ENCODE measurements around the gene HIF1AN. TPM values are rescaled to one million over a fixed set of nuclear protein-coding genes. Genes with fewer than 3 reads are reported as not detected.

Gene HIF1AN
- total RNA-seq, 4 donors from 2014 or later = 17.7 to 25.7 (median 21.8) TPM

DNA sequence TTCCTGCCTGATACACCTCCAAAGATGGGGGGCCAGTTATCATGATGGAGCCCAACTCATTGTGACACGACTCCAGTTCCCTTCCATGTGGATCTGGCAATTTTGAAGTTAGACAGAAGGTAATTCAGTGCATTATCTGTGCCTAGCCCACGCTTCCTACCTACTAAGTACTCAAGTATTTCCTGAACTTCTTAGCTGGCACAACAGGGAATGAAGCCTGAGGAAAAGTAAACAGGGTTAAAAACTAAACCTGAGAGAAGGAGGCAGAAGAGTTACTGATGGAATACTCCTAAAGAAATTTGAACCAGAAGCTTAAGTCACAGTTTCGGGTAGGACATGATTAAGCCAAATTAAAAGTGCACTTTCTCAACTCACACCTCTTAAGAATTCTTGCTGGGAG, 14.9 kb upstream of the HIF1AN start:
- Histone ChIP-seq H3K4me1 (peaks cover 0 to 12% (median 2%) of the 10 kb centered on the region in 4 donors), H3K36me3 (peaks cover 0 to 33% (median 0%) of the 10 kb centered on the region in 3 donors), H3K27ac (no peak overlapping the region), H3K27me3 (no peaks in the 10 kb centered on the region), H3K4me3 (no peak overlapping the region), H3K9me3 (no peaks in the 10 kb centered on the region)
- TF ChIP-seq, protein P1, sequence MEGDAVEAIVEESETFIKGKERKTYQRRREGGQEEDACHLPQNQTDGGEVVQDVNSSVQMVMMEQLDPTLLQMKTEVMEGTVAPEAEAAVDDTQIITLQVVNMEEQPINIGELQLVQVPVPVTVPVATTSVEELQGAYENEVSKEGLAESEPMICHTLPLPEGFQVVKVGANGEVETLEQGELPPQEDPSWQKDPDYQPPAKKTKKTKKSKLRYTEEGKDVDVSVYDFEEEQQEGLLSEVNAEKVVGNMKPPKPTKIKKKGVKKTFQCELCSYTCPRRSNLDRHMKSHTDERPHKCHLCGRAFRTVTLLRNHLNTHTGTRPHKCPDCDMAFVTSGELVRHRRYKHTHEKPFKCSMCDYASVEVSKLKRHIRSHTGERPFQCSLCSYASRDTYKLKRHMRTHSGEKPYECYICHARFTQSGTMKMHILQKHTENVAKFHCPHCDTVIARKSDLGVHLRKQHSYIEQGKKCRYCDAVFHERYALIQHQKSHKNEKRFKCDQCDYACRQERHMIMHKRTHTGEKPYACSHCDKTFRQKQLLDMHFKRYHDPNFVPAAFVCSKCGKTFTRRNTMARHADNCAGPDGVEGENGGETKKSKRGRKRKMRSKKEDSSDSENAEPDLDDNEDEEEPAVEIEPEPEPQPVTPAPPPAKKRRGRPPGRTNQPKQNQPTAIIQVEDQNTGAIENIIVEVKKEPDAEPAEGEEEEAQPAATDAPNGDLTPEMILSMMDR (IDR thresholded peaks at IDR 0.05) = no peak
- TF ChIP-seq POLR2A (IDR thresholded peaks at IDR 0.05) = no peak
- DNase-seq = no peak

DNA sequence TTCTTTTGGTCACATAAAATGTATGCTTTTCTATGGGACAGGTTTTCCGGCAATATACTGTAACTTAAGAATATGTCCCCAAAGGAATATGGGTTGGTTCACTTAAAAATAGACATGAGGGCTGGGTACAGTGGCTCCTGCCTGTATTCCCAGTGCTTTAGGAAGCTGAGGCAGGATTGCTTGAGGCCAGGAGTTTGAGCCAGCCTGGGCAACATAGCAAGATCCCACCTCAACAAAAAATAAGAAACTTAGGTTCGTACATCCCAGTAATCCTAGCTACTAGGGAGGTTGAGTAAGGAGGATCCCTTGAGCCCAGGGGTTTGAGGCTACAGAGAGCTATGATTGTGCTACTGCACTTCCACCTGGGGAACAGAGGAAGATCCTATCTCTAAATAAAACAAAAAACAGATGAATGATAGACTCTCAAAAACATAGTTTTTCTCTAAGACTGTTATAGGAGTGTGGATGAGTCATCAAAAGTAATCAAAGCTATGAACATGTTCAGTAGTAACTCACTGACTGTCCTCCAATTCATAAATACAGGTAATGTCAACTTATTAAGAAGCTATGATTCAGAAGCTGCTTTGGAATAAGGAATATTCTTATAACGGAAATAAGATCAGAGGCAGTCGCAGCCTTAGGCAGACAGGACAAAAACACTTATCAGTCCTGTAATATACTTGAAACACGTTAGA, 13.5 kb upstream of the HIF1AN start:
- no peak for DNase-seq
- Histone ChIP-seq H3K4me3 (no peak overlapping the region), H3K4me1 (peaks cover 0 to 12% (median 2%) of the 10 kb centered on the region in 4 donors), H3K27me3 (no peaks in the 10 kb centered on the region), H3K36me3 (peaks cover 0 to 48% (median 0%) of the 10 kb centered on the region in 3 donors), H3K27ac (no peak overlapping the region), H3K9me3 (no peaks in the 10 kb centered on the region)
- no peak for TF ChIP-seq POLR2A (IDR thresholded peaks at IDR 0.05)
- TF ChIP-seq, protein P1 (IDR thresholded peaks at IDR 0.05) = no peak

DNA sequence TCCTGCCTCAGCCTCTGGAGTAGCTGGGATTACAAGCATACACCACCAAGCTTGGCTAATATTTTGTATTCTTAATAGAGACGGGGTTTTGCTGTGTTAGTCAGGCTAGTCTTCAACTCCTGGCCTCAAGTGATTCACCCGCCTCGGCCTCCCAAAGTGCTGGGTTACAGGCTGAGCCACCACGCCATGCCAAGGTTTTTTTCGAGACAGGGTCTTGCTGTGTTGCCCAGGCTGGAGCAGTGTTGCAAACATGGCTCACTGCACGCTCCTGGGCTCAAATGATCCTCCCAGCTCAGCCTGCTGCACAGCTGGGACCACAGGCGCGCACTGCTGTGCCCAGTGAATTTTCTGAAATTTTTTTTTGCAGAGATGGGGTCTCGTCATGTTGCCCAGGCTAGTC, 12.8 kb upstream of the HIF1AN start:
- TF ChIP-seq POLR2A (IDR thresholded peaks at IDR 0.05) = no peak
- TF ChIP-seq, protein P1 (IDR thresholded peaks at IDR 0.05) = no peak

DNA sequence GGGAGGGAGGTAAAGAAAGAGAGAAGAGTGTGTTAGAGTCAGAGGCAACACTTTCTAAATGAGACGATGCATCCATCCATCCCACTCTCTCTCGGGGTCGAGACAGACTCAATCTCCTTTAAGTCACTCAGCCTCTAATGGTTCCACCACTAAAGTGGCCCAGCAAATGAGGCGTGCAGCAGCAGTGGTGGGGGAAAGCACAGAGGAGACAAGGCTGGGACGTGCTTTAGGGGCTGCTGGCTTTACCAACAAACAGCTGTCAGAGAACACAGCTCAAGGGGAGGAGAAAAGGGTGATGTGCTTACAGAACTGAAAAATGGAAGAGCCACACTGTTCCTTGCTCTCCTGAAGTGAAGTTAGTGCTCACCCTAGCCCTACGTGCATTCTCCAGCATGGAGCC, 11.5 kb upstream of the HIF1AN start:
- TF ChIP-seq POLR2A (IDR thresholded peaks at IDR 0.05) = no peak
- TF ChIP-seq, protein P1 (IDR thresholded peaks at IDR 0.05) = no peak
- Histone ChIP-seq H3K4me3 (no peak overlapping the region), H3K4me1 (peaks cover 0 to 22% (median 5%) of the 10 kb centered on the region in 4 donors), H3K27ac (no peak overlapping the region), H3K9me3 (no peaks in the 10 kb centered on the region), H3K36me3 (peaks cover 0 to 48% (median 0%) of the 10 kb centered on the region in 3 donors), H3K27me3 (no peaks in the 10 kb centered on the region)
- DNase-seq = no peak

More for the DNA sequence above, 12.8 kb upstream of the HIF1AN start:
- Histone ChIP-seq H3K36me3 (peaks cover 0 to 48% (median 0%) of the 10 kb centered on the region in 3 donors), H3K27ac (no peak overlapping the region), H3K9me3 (no peaks in the 10 kb centered on the region), H3K27me3 (no peaks in the 10 kb centered on the region), H3K4me1 (peaks cover 0 to 16% (median 4%) of the 10 kb centered on the region in 4 donors), H3K4me3 (no peak overlapping the region)
- no peak for DNase-seq

DNA sequence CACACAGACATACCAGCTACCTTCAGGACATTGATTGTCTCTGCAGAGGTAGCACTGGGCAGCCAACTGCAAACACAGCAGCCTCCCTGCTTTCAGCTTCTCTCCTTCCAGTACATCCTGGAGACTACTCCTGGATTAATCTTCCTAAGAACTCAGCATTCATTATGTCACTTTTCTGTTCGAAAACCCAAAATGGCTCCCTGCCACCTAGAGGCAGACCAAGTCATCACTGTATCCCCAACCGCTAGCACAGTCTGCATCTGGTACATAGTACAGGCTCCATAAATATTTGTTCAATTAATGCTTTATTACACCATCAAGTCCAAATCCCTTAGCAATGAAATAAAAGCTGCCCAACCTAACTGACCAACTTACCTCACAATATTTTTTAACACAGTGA, 11.1 kb upstream of the HIF1AN start:
- no peak overlapping the region for H3K27ac ChIP-seq
- H3K4me3 ChIP-seq = no peak overlapping the region
- no peaks in the 10 kb centered on the region for H3K9me3 ChIP-seq
- peaks cover 0 to 18% (median 5%) of the 10 kb centered on the region in 4 donors for H3K4me1 ChIP-seq
- no peak for TF ChIP-seq POLR2A (IDR thresholded peaks at IDR 0.05)
- TF ChIP-seq, protein P1 (IDR thresholded peaks at IDR 0.05) = no peak
- H3K27me3 ChIP-seq = no peaks in the 10 kb centered on the region
- DNase-seq = no peak
- peaks cover 0 to 48% (median 0%) of the 10 kb centered on the region in 3 donors for H3K36me3 ChIP-seq

Data from Peyer's patch (tissue), 4 donors.